H54 (cell line): ENCODE results near the gene GINS3.
A peak's percentile ranks its signal among the peaks of the same experiment; 100 is the strongest.
"Not testable (repeated sequence)": the region's sequence is repeated elsewhere in the genome, so short reads cannot be mapped to it uniquely, and the experiment has no call there.

Experiments used
- DNase-seq: peaks from one replicate; pipeline ENCODE4 v3.0.0; 2011; ENCODE audit warnings: low spot score, mixed read lengths; ENCODE audit not compliant: insufficient read length
- FAIRE-seq: peaks from 3 replicates; lab custom pipeline; 2011; peaks lifted over from hg19 to GRCh38; lab: Jason Lieb, UNC
- POLR2A ChIP-seq: IDR thresholded peaks from 2 replicates; pipeline ENCODE4 v1.6.1; 2011; ENCODE audit warnings: low read depth, mild to moderate bottlenecking, low read length

Gene GINS3

DNA sequence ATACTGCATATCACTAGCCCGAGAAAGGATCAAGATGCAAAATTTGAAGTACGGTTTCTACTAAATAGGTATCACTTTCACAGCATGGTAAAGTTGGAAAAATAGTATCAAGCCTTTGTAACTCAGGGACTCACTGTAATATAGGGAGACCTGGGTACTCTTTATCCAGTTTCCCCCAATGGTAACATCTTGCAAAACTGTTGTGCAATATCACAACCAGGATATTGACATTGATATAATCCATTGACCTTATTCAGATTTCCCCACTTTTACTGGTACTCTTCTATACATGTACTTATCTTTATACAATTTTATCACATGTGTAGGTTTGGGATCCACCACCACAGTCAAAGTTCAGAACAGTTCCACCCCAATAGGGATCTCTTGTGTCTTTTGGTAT lies 20.4 kb upstream of the GINS3 start:
- no peak for DNase-seq
- FAIRE-seq: no peak
- no peak for TF ChIP-seq POLR2A

DNA sequence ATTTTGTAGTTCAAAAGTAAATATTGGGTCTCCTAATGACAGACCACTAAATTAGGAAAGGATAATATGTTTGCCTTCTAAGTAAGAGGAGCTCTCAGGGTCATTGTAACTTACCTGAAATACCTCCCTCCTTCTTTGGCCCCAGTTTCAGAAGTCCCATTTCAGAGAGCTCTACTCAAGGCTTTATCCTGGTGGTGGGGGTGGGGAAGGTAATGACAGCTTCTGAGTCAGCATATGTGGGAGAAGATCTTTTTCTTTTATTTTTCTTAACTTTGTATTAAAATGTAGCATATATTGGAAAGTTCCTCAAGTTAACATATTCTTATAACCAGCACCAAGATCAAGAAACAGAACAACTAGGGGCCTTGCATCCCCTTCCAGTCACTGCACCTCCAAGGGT lies 16.9 kb upstream of the GINS3 start:
- TF ChIP-seq POLR2A: no peak
- no peak for DNase-seq
- FAIRE-seq: no peak

DNA sequence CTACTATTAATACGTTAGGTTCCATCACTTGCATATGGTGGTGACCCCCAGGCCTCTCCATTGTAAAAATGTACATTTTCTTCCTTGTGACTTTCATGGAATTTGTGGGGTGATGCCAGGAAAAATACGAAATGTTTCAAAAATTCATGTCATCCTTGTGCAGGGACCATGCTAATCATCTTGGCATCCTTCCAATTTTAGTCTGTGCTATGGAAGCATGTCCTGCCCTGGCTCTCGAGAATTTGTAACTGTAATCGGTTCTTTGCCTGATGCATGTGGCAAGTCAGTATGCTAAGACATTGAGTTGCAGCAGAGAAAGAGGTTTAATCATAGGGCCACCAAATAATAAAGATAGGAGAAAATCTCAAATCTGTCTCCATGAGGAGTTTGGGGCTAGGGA lies 14.3 kb upstream of the GINS3 start:
- FAIRE-seq: no peak
- no peak for DNase-seq
- TF ChIP-seq POLR2A: no peak

DNA sequence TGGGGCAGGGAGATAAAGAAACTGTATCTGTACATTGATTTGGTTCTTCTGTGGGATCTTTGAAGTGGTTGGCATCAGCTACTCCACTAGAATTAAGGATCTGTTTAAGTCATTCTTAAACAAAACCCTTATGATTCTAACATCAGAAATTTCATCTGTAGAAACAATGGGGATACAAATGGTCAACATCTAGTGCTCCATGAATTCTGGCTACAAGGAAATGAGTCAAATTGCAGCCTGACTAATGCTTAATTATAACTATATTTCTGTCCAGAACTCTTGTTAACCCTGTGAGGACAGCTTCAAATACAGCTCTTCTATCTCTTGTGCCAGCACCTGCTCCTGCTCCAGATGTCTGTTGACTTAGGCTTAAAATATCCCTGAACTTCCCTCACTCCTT lies 13.9 kb upstream of the GINS3 start:
- FAIRE-seq: no peak
- DNase-seq: no peak
- TF ChIP-seq POLR2A: no peak

DNA sequence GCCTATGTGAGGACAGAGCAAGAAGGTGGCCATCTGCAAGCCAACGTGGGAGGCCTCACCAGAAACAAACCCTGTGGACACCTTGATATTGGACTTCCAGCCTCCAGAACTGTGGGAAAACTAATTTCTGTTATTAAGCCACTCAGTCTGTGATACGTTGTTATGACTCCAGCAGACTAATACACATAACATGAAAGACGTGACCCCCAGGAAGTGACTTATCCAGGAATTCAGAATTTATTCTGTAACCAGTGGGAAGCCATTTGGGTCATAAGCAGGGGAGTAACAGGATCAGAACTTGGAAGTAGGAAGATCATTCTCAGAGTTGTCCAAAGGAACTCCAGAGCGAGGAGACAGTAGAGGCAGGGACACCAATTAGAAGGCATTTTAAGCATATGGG lies 12.5 kb upstream of the GINS3 start:
- FAIRE-seq: no peak
- DNase-seq: no peak
- TF ChIP-seq POLR2A: no peak

DNA sequence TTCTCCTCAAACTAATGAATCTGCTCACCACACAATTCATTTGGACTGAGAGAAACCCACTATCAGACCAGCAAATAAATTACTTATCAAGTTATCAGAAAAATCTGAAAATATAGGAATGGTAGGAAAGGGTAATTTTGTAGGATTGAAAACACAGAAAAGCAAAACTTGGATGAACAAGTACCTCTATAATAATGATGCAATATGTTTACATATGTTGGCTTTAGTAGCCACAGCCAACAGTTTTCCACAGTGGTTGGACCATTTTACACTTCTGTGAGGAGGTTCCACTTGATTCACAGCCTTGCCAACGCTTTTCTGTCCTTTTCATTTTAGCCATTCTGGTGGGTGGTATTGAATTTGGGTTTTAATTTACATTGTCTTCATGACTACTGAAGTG lies 10.6 kb upstream of the GINS3 start:
- FAIRE-seq: no peak
- no peak for DNase-seq
- TF ChIP-seq POLR2A: no peak

DNA sequence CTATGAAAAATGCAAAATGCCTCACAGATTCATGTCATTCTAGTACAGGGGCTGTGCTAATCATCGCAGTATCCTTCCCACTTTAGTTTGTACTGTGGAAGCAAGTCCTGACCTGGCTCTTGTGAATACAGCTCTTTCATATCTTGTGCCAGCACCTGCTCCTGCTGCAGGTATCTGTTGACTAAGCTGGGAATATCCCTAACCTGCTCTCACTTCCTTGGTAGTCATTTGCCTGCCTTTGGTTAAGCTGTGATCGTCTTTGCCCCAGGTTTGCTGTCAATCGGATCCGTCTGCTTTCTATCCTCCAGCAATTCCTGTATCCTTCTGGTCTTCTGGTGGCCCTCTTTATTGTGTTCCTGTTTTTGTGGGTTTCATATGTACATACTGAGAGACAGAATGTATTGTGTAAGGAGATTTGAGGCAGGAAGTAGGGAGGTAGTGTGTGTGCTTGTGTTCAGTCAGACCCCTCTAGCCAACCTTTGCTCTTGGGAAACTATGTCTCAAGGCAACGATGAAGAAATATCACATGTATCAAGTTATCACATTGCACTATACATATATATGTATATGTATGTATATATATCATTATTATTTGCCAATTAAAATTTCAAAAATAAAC lies 7.7 kb upstream of the GINS3 start:
- TF ChIP-seq POLR2A: no peak
- FAIRE-seq: no peak
- no peak for DNase-seq

DNA sequence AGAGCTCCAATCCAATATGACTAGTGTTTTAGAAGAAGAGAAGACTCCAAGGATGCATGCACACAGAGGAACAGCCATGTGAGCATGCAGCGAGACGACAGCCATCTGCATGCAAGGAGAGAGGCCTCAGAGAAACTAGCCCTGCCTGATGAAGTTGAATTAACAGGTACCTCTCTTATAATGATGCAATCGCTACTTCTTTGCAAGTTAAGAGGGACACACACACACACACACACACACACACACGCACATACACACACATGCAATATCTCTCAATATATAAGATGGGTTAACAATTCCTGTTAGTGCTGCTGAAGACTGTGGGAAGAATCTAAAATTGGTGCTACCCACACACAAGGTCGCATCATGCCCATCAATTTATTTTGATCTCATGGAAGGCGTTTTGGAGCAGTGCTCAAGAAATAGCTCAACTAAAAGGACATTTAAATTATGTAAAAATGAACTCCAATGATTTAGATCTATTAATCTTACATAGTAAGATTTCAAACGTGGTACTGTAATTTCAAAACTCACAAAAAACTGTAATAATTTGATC lies 7.0 kb upstream of the GINS3 start:
- FAIRE-seq (no peak), DNase-seq (no peak)
- TF ChIP-seq POLR2A: no peak

DNA sequence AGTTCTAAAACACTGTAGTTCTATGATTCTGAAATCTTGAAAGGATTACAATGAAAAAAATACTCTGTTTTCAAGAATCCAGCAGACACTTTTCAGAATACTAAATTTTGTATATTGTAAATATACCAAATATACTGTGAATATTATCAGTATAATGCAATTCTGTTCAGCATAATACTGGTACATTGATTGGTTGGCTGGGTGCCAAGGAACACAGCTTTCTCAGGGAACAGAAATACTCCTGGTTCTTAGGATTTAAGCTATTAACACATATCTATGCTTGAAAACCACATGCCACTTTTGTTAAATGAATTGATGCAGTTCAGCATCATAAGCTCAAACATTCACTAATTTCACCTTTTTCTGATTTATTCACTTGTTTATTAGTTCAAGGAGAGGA lies 2.5 kb upstream of the GINS3 start:
- FAIRE-seq (no peak), DNase-seq (no peak)
- TF ChIP-seq POLR2A: no peak

DNA sequence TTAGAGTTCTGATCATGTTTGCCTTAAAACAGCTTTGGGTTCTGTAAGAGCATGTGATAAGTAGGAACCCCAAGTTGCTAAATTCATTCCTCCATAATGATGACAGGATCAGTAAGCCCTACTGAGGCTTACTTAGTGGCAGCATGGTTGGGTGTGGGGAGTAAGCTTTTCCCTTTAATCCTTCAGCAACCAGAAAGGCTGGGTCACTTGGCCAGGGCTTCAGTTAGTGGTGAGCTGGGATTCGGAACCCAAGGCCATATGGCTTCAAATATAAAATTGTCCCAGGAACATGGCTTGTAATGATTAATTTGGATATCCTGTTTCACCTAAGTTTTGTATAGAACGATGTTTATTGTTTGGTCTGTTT lies 850 bp downstream of the GINS3 start:
- TF ChIP-seq POLR2A: no peak
- DNase-seq (peak; percentile 24), FAIRE-seq (no peak)

DNA sequence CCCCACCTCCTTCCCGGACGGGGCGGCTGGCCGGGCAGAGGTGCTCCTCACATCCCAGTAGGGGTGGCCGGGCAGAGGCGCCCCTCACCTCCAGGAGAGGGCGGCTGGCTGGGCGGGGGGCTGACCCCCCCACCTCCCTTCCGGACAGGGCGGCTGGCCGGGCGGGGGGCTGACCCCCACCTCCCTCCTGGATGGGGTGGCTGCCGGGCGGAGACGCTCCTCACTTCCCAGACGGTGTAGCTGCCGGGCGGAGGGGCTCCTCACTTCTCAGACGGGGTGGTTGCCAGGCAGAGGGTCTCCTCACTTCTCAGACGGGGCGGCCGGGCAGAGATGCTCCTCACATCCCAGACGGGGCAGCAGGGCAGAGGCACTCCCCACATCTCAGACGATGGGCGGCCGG lies 4.6 kb downstream of the GINS3 start:
- FAIRE-seq, DNase-seq: not testable (repeated sequence)

DNA sequence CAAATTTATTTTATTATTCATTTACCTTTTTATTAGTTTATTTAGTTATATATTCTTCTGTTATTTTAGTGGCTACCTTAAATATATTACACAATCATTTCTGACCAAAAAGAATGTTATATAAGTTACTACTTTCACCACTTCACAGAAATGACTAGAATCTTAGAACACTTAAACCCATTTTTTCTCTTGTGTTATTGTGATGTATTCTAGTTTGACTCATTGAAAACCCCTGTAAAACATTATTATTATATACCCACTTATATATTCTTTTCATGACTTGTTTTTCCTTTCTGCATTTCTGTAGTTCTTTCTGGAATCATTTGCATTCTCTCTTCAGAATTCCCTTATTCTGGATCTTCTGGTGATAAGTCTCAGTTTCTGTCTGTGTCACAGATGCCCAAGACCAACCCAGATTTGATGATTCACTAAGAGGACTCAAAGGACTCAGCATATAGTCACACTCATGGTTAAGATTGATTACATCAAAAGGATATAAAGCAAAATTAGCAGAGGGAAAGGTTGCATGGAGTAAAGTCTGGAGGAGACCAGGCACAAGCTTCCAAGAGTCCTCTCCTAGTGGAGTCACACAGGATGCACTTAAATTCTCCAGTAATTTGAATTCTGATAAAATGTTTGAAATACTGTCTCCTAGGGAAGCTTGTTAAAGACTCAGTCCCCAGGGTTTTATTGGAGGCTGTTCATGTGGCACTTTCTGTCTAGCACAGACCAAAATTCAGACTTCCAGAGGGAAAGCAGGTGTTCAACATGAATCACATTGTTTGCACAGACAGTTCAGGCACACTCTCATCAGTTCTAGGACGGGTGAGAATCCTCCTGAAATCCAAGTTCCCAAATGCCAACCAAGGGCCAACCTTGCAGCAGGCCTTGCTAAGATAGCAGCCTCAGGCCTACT lies 7.7 kb downstream of the GINS3 start:
- FAIRE-seq: peak; percentile 78
- TF ChIP-seq POLR2A: no peak

DNA sequence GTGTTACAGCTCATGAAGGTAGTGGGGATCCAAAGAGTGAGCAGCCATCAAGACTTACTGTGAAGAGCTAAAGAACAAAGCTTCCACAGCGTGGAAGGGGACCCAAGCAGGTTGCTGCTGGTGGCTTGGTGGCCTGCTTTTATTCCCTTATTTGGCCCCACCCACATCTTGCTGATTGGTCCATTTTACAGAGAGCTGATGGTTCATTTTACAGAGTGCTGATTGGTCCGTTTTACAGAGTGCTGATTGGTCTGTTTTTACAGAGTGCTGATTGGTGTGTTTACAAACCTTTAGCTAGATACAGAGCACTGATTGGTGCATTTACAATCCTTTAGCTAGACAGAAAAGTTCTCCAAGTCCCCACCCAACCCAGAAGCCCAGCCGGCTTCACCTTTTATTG lies 9.0 kb downstream of the GINS3 start:
- DNase-seq, FAIRE-seq: not testable (repeated sequence)

More for the DNA sequence above, 7.7 kb downstream of the GINS3 start:
- DNase-seq: no peak

DNA sequence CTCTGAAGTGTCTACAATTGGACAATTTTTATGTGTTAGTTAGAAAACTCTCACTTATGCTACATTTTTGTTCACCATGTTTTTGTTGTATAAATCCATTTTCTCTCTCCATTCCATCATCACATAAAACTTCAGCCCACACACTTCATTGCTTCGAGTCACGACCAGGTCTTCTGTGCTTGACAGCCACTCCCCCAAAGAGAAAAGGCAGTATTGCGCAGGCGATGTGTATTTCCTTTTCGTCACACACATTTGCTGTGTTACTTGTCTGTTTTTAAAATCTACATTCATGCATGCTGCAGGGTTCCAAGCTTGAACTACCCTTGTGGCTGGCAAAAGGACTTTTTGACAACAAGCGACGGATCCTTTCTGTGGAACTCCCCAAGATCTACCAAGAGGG lies 10.5 kb downstream of the GINS3 start:
- FAIRE-seq: no peak
- TF ChIP-seq POLR2A: no peak

More for the DNA sequence above, 10.5 kb downstream of the GINS3 start:
- no peak for DNase-seq
